WTC11 (cell line): Measurements from ENCODE around the gene RADIL. TPM values are rescaled to one million over a fixed set of nuclear protein-coding genes. Genes with fewer than 3 reads are reported as not detected.

Experiments
- ATAC-seq: fragments of 200-7000 bp; cut with Tn5 transposase; 2 replicates; pipeline ENCODE4 v1.10.0; 2021; ENCODE audit warnings: mild to moderate bottlenecking, moderate library complexity
- CTCF ChIA-PET: fragments of 300-600 bp; sonication (Branson Sonifier 250); formaldehyde crosslinking; loops from one replicate; lab custom pipeline; 2021; ENCODE audit warnings: antibody characterized with exemption; lab: Charles Lee
- POLR2A ChIA-PET: fragments of 350-600 bp; sonication (Branson Sonifier 250); formaldehyde crosslinking; loops from one replicate; lab custom pipeline; 2021; ENCODE audit warnings: antibody characterized with exemption; lab: Charles Lee
- DNase-seq: peaks from one replicate; pipeline ENCODE4 v3.0.0; 2021; ENCODE audit warnings: low spot score
- H3K27ac Mint-ChIP-seq: 2 replicates; pipeline ENCODE4 v1.8.0; 2021; ENCODE audit warnings: mixed read lengths
- H3K27me3 Mint-ChIP-seq: 2 replicates; pipeline ENCODE4 v1.8.0; 2021; ENCODE audit warnings: low read depth, mild to moderate bottlenecking, moderate library complexity, mixed read lengths
- H3K36me3 Mint-ChIP-seq: 2 replicates; pipeline ENCODE4 v1.8.0; 2021; ENCODE audit warnings: mixed read lengths
- H3K4me1 Mint-ChIP-seq: 2 replicates; pipeline ENCODE4 v1.8.0; 2022; ENCODE audit warnings: mixed read lengths
- H3K4me3 Mint-ChIP-seq: 2 replicates; pipeline ENCODE4 v1.8.0; 2021; ENCODE audit warnings: mild to moderate bottlenecking, moderate library complexity, mixed read lengths
- H3K9me3 Mint-ChIP-seq: 2 replicates; pipeline ENCODE4 v1.8.0; 2021; ENCODE audit warnings: mixed read lengths
- ATF1 ChIP-seq: sonication (generic); formaldehyde crosslinking; IDR thresholded peaks from 2 replicates; pipeline ENCODE4 v1.8.1; 2023; ENCODE audit warnings: mild to moderate bottlenecking, moderate library complexity, missing genetic modification reagents
- CREM ChIP-seq: sonication (generic); formaldehyde crosslinking; IDR thresholded peaks from 2 replicates; pipeline ENCODE4 v1.8.1; 2022; ENCODE audit warnings: mild to moderate bottlenecking, missing genetic modification reagents, moderate library complexity
- NR1H2 ChIP-seq: sonication (generic); formaldehyde crosslinking; IDR thresholded peaks from 2 replicates; pipeline ENCODE4 v1.9.0; 2021; ENCODE audit warnings: mild to moderate bottlenecking, moderate library complexity, missing genetic modification reagents
- NR2C2 ChIP-seq: sonication (generic); formaldehyde crosslinking; IDR thresholded peaks from 2 replicates; pipeline ENCODE4 v1.8.0; 2022; ENCODE audit warnings: mild to moderate bottlenecking, missing genetic modification reagents
- NR3C1 ChIP-seq: sonication (generic); formaldehyde crosslinking; conservative IDR thresholded peaks from 2 replicates; pipeline ENCODE4 v1.8.1; 2023; ENCODE audit warnings: low read depth, mild to moderate bottlenecking, missing genetic modification reagents
- SP1 ChIP-seq: sonication (generic); formaldehyde crosslinking; conservative IDR thresholded peaks from 2 replicates; pipeline ENCODE4 v1.8.1; 2022; ENCODE audit warnings: missing genetic modification reagents
- ZNF219 ChIP-seq: sonication (generic); formaldehyde crosslinking; IDR thresholded peaks from 2 replicates; pipeline ENCODE4 v1.8.0; 2023; ENCODE audit warnings: missing genetic modification reagents, mild to moderate bottlenecking, borderline replicate concordance
- ZNF317 ChIP-seq: sonication (generic); formaldehyde crosslinking; IDR thresholded peaks from 2 replicates; pipeline ENCODE4 v1.8.1; 2023; ENCODE audit warnings: low read depth, mild to moderate bottlenecking, moderate library complexity, missing genetic modification reagents, borderline replicate concordance
- ZNF396 ChIP-seq: fragments of 250-450 bp; sonication (Bioruptor Pico); IDR thresholded peaks from 2 replicates; pipeline ENCODE4 v1.8.0; 2021; ENCODE audit warnings: mild to moderate bottlenecking, moderate library complexity, borderline replicate concordance
- ZNF423 ChIP-seq: fragments of 250-450 bp; sonication (Bioruptor Pico); IDR thresholded peaks from 2 replicates; pipeline ENCODE4 v2.1.2; 2022; ENCODE audit warnings: mild to moderate bottlenecking, moderate library complexity
- total RNA-seq: library from RNA; stranded (reverse); gene quantifications from 3 replicates; pipeline ENCODE4 v1.2.3, GENCODE V29; 2021
- TF ChIP-seq, protein P1 (sequence below): fragments of 250-450 bp; sonication (Bioruptor Pico); IDR thresholded peaks from 2 replicates; pipeline ENCODE4 v1.9.0; 2021; ENCODE audit warnings: mild to moderate bottlenecking
- TF ChIP-seq, protein P2 (sequence below): sonication (generic); formaldehyde crosslinking; IDR thresholded peaks from 2 replicates; pipeline ENCODE4 v1.8.0; 2022; ENCODE audit warnings: missing genetic modification reagents
- TF ChIP-seq, protein P3 (sequence below): sonication (generic); formaldehyde crosslinking; conservative IDR thresholded peaks from 2 replicates; pipeline ENCODE4 v1.8.1; 2023; ENCODE audit warnings: mild to moderate bottlenecking, low read depth, missing genetic modification reagents, moderate library complexity
- TF ChIP-seq, protein P4 (sequence below): sonication (generic); formaldehyde crosslinking; IDR thresholded peaks from 2 replicates; pipeline ENCODE4 v1.8.0; 2023; ENCODE audit warnings: mild to moderate bottlenecking, missing genetic modification reagents

The RADIL gene
- total RNA-seq, 1 experiment from 2014 or later, result 11.1 TPM

DNA sequence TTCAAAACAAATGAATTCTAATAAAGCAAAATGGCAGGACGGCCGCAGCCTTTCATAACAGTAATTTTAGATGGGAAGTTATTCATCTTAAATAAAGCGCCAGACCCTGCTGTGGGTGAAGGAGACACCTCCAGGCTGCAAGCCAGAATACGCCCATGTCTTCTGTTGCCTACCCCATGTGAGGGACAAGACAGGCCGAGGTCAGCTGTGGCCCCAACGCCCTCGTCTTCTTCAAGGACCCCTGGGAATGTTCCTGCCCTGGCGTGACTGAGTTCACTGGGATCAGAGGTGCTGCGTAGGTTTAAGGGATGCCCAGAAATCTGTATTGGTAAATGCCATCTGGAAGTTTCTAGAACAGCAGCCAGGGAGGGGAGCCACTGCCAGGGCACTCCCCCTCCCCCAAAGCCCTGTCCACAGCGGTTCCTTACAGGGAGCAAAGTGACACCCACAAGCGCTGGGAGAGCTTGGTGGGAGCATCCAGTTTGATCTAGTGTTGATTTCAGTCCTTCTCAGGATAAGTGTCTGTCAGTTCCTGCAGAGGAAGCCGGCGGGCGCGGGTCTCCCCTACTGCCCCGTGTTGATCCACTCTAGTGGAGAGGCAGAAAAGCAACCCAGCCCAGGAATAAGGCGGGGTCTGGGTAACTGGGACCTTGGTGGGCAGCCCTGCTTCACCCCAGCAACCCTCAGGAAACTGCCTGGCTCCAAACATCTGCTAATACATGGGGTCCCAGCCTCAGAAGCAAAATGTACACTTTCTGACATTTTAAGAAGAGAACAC is 42.3 kb downstream of the RADIL start:
- CTCF ChIA-PET, result interaction anchor here (2.3 kb wide), 1 partner anchor 11 kb away, joined by 5 read pairs; no protein-coding TSS in a partner anchor
- no peak for DNase-seq
- no peak for TF ChIP-seq CREM (CRISPR knock-in tag)
- TF ChIP-seq, protein P1, sequence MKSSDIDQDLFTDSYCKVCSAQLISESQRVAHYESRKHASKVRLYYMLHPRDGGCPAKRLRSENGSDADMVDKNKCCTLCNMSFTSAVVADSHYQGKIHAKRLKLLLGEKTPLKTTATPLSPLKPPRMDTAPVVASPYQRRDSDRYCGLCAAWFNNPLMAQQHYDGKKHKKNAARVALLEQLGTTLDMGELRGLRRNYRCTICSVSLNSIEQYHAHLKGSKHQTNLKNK (CRISPR knock-in tag), result no peak

DNA sequence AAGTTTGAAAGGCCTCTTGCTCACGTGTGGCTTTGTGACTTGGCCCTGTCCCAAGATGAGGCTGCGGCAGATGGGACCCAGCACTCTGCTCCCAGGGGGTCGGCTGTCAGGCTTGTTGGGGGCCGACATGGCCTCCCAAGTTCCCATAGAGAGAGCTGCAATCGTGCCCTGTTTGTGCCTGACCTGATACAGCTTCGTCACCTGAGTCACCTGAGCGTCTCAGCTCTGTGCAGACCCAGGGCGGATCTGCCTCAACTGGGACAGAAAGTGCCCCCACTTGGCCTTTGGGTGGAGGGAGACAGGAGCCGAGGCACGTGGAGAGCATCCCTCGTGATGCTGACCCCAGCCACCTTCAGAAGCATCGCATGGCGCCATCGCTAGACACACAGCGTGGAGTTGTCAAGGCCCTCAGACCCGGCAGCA is 43.4 kb downstream of the RADIL start:
- POLR2A ChIA-PET, result no interaction called here
- CTCF ChIA-PET, result interaction anchor here (2.3 kb wide), 1 partner anchor 10 kb away, joined by 5 read pairs; no protein-coding TSS in a partner anchor
- H3K27ac Mint-ChIP-seq, result no peak overlapping the region

More for the DNA sequence above, 42.3 kb downstream of the RADIL start:
- no peak overlapping the region for H3K4me3 Mint-ChIP-seq
- H3K36me3 Mint-ChIP-seq, result no peaks in the 10 kb centered on the region
- no peak for ATAC-seq
- no peak overlapping the region for H3K27ac Mint-ChIP-seq
- H3K4me1 Mint-ChIP-seq, result peaks cover 9% of the 10 kb centered on the region; the same call in 1 of the 2 replicates
- POLR2A ChIA-PET, result interaction anchor here (0.7 kb wide), 1 partner anchor 1346 kb away, joined by 6 read pairs; no protein-coding TSS in a partner anchor
- H3K9me3 Mint-ChIP-seq, result no peaks in the 10 kb centered on the region
- no peaks in the 10 kb centered on the region for H3K27me3 Mint-ChIP-seq

DNA sequence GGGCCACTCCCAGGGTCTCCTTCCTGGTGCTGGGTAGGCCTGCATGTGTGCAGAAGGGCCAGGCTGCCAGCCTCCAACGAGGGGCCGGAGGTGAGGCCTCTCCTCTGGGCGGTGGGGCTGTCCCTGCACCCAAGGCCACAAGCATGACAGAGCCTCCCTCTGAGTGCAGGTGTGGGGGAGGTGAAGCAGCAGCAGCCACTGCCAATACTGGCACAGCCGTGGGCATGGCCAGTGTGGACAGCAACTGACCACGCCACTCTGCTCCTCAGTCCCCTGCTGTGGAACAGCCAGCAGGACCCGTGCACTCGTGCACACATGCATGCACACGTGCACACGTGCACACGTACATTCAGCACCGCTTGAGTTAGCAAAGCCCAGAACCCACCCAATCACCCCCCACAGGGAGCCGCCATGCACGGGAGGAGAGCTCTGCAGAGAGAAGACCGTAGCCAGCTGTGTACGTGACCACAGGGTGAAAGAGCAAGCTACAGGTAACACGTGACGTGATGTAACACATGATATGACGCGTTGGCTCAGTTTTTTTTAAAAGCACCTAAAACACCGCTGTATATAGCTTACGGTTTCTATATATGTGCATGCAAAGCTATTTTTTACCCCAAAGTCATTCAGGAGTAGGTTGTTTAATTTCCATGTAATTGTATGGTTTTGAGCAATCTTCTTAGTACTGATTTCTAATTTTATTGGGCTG is 44.7 kb downstream of the RADIL start:
- CTCF ChIA-PET, result interaction anchor here (1.8 to 2.3 kb wide), 2 partner anchors 9 to 45 kb away, joined by 5 to 6 read pairs; partner anchors contain the start of gene RADIL
- no peaks in the 10 kb centered on the region for H3K27me3 Mint-ChIP-seq
- no peaks in the 10 kb centered on the region for H3K36me3 Mint-ChIP-seq
- no peak overlapping the region for H3K4me3 Mint-ChIP-seq
- no peaks in the 10 kb centered on the region for H3K9me3 Mint-ChIP-seq
- H3K4me1 Mint-ChIP-seq, result 0 out of 2 replicates have a peak, but pooled peaks cover 5% of the 10 kb centered on the region
- TF ChIP-seq, protein P2, sequence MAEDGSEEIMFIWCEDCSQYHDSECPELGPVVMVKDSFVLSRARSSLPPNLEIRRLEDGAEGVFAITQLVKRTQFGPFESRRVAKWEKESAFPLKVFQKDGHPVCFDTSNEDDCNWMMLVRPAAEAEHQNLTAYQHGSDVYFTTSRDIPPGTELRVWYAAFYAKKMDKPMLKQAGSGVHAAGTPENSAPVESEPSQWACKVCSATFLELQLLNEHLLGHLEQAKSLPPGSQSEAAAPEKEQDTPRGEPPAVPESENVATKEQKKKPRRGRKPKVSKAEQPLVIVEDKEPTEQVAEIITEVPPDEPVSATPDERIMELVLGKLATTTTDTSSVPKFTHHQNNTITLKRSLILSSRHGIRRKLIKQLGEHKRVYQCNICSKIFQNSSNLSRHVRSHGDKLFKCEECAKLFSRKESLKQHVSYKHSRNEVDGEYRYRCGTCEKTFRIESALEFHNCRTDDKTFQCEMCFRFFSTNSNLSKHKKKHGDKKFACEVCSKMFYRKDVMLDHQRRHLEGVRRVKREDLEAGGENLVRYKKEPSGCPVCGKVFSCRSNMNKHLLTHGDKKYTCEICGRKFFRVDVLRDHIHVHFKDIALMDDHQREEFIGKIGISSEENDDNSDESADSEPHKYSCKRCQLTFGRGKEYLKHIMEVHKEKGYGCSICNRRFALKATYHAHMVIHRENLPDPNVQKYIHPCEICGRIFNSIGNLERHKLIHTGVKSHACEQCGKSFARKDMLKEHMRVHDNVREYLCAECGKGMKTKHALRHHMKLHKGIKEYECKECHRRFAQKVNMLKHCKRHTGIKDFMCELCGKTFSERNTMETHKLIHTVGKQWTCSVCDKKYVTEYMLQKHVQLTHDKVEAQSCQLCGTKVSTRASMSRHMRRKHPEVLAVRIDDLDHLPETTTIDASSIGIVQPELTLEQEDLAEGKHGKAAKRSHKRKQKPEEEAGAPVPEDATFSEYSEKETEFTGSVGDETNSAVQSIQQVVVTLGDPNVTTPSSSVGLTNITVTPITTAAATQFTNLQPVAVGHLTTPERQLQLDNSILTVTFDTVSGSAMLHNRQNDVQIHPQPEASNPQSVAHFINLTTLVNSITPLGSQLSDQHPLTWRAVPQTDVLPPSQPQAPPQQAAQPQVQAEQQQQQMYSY, result 0 out of 2 replicates have a peak, but pooled peaks have one; percentile 19
- TF ChIP-seq NR3C1 (CRISPR knock-in tag) (no peak), ZNF219 (no peak)
- POLR2A ChIA-PET, result no interaction called here
- H3K27ac Mint-ChIP-seq, result peak overlapping the region; percentile 33; the same call in 1 of the 2 replicates
- ATAC-seq, result no peak
- DNase-seq, result no peak

More for the DNA sequence above, 43.4 kb downstream of the RADIL start:
- no peak for TF ChIP-seq ZNF317 (CRISPR knock-in tag)
- no peak for TF ChIP-seq ZNF219
- no peak for TF ChIP-seq SP1
- no peak for TF ChIP-seq ATF1 (CRISPR knock-in tag)
- no peak for TF ChIP-seq NR1H2 (CRISPR knock-in tag)
- TF ChIP-seq, protein P3, sequence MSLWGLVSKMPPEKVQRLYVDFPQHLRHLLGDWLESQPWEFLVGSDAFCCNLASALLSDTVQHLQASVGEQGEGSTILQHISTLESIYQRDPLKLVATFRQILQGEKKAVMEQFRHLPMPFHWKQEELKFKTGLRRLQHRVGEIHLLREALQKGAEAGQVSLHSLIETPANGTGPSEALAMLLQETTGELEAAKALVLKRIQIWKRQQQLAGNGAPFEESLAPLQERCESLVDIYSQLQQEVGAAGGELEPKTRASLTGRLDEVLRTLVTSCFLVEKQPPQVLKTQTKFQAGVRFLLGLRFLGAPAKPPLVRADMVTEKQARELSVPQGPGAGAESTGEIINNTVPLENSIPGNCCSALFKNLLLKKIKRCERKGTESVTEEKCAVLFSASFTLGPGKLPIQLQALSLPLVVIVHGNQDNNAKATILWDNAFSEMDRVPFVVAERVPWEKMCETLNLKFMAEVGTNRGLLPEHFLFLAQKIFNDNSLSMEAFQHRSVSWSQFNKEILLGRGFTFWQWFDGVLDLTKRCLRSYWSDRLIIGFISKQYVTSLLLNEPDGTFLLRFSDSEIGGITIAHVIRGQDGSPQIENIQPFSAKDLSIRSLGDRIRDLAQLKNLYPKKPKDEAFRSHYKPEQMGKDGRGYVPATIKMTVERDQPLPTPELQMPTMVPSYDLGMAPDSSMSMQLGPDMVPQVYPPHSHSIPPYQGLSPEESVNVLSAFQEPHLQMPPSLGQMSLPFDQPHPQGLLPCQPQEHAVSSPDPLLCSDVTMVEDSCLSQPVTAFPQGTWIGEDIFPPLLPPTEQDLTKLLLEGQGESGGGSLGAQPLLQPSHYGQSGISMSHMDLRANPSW (CRISPR knock-in tag), result no peak
- no peak for TF ChIP-seq ZNF423 (CRISPR knock-in tag)
- no peak for TF ChIP-seq ZNF396
- TF ChIP-seq, protein P4, sequence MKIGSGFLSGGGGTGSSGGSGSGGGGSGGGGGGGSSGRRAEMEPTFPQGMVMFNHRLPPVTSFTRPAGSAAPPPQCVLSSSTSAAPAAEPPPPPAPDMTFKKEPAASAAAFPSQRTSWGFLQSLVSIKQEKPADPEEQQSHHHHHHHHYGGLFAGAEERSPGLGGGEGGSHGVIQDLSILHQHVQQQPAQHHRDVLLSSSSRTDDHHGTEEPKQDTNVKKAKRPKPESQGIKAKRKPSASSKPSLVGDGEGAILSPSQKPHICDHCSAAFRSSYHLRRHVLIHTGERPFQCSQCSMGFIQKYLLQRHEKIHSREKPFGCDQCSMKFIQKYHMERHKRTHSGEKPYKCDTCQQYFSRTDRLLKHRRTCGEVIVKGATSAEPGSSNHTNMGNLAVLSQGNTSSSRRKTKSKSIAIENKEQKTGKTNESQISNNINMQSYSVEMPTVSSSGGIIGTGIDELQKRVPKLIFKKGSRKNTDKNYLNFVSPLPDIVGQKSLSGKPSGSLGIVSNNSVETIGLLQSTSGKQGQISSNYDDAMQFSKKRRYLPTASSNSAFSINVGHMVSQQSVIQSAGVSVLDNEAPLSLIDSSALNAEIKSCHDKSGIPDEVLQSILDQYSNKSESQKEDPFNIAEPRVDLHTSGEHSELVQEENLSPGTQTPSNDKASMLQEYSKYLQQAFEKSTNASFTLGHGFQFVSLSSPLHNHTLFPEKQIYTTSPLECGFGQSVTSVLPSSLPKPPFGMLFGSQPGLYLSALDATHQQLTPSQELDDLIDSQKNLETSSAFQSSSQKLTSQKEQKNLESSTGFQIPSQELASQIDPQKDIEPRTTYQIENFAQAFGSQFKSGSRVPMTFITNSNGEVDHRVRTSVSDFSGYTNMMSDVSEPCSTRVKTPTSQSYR (CRISPR knock-in tag), result no peak
- no peak for TF ChIP-seq NR2C2 (CRISPR knock-in tag)
- H3K9me3 Mint-ChIP-seq, result no peaks in the 10 kb centered on the region
- DNase-seq (no peak), ATAC-seq (no peak)
- H3K4me3 Mint-ChIP-seq, result no peak overlapping the region
- H3K27me3 Mint-ChIP-seq, result no peaks in the 10 kb centered on the region
- 0 out of 2 replicates have a peak, but pooled peaks cover 5% of the 10 kb centered on the region for H3K4me1 Mint-ChIP-seq
- no peaks in the 10 kb centered on the region for H3K36me3 Mint-ChIP-seq
